ENCODE results near the gene RILPL1. TPM values are rescaled to one million over a fixed set of nuclear protein-coding genes. Genes with fewer than 3 reads are reported as not detected.
"Not testable (repeated sequence)": the region's sequence is repeated elsewhere in the genome, so short reads cannot be mapped to it uniquely, and the experiment has no call there.

Gene RILPL1
- total RNA-seq, 2 experiments from 2014 or later: 0.38 to 0.86 TPM

DNA sequence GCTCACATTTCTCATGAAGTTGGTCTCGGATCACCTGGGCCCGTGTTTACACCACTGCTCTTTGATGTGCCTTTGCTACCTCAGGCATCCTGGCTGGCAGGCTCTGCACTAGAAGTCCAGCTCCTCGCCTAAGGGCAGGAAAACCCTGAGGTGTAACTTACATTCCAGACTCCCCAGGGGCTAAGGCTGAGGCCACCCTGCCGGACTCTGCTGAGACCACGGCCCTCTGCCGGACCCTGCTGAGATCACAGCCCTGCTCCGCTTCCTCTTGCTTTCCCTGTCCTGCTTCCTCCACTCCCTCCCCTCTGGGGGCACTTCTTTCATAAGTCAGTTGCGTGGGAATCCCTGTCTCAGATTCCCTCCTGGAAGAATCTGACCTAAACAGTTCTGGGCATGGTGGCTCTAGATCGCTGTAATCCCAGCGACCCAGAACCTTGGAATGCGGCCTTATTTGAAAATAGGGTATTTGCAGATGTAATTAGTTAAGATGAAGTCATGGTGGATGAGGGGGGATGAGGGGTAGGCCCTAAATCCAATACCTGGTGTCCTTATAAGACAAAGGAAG is 17.2 kb downstream of the RILPL1 start:
- BruUV-seq (replicated peaks): no TSS peak

DNA sequence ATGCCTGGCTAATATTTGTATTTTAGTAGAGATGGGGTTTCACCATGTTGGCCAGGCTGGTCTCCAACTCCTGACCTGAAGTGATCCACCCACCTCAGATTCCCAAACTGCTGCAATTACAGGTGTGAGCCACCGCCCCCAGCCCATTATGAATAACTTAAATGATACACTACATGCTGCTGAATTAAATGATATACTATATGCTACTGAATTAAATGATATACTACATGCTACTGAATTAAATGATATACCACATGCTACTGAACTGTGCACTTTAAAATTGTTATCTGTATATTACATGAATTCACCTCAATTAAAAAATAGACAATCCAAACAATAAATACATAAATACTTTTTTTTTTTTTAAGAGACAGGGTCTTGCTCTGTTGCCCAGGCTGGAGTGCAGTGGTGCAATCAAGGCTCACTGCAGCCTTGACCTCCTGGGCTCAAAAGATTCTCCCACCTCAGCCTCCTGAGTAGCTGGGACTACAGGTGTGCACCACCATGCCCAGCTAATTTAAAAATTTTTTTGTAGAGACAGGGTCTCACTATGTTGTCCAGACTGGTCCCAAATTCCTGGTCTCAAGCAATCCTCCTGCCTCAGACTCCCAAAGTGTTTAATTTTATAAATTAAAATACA is 18.8 kb downstream of the RILPL1 start:
- BruUV-seq (replicated peaks); H3K27ac ChIP-seq (ENCODE audit: low read depth, low read length, poor library complexity, severe bottlenecking); intact Hi-C loops (cut with micrococcal nuclease; ENCODE audit: unreplicated experiment); H3K4me2 ChIP-seq (ENCODE audit: low read length); H2AFZ ChIP-seq (ENCODE audit: low read length); H3K4me3 ChIP-seq (ENCODE audit: low read depth, low read length, poor library complexity, severe bottlenecking); H3K4me1 ChIP-seq (ENCODE audit: insufficient read depth, low read length, poor library complexity, severe bottlenecking); H3K79me2 ChIP-seq (ENCODE audit: insufficient read depth, low read depth, low read length); H3K36me3 ChIP-seq (ENCODE audit: insufficient read depth, low read length); H3K9me3 ChIP-seq (ENCODE audit: low read length); H4K20me1 ChIP-seq (ENCODE audit: insufficient read depth, low read length); CTCF ChIA-PET (ENCODE audit: unreplicated experiment); DNase-seq (ENCODE audit: low spot score); H3K9me2 ChIP-seq (ENCODE audit: insufficient read depth, low read length): not testable (repeated sequence)
- POLR2A ChIA-PET: interaction anchor here (0.7 kb wide), 1 partner anchor 216 kb away, joined by 3 read pairs; no protein-coding TSS in a partner anchor

More for the DNA sequence above, 17.2 kb downstream of the RILPL1 start:
- Histone ChIP-seq H3K4me3 (ENCODE audit: low read depth, low read length, poor library complexity, severe bottlenecking) (no peak overlapping the region), H2AFZ (ENCODE audit: low read length) (no peak overlapping the region), H4K20me1 (ENCODE audit: insufficient read depth, low read length) (no peaks in the 10 kb centered on the region), H3K9me2 (ENCODE audit: insufficient read depth, low read length) (no peaks in the 10 kb centered on the region), H3K79me2 (ENCODE audit: insufficient read depth, low read depth, low read length) (no peaks in the 10 kb centered on the region), H3K36me3 (ENCODE audit: insufficient read depth, low read length) (no peaks in the 10 kb centered on the region), H3K4me1 (ENCODE audit: insufficient read depth, low read length, poor library complexity, severe bottlenecking) (no peaks in the 10 kb centered on the region), H3K9me3 (ENCODE audit: low read length) (no peaks in the 10 kb centered on the region), H3K27ac (ENCODE audit: low read depth, low read length, poor library complexity, severe bottlenecking) (no peak overlapping the region), H3K4me2 (ENCODE audit: low read length) (no peak overlapping the region)
- no peak for DNase-seq (ENCODE audit: low spot score)
- intact Hi-C loops (cut with micrococcal nuclease; ENCODE audit: unreplicated experiment): no loop called here
- CTCF ChIA-PET (ENCODE audit: unreplicated experiment): no interaction called here
- no peak for TF ChIP-seq EZH2phosphoT487 (IDR thresholded peaks at IDR 0.05; ENCODE audit: borderline replicate concordance, low read depth, low read length)
- TF ChIP-seq, protein P1, sequence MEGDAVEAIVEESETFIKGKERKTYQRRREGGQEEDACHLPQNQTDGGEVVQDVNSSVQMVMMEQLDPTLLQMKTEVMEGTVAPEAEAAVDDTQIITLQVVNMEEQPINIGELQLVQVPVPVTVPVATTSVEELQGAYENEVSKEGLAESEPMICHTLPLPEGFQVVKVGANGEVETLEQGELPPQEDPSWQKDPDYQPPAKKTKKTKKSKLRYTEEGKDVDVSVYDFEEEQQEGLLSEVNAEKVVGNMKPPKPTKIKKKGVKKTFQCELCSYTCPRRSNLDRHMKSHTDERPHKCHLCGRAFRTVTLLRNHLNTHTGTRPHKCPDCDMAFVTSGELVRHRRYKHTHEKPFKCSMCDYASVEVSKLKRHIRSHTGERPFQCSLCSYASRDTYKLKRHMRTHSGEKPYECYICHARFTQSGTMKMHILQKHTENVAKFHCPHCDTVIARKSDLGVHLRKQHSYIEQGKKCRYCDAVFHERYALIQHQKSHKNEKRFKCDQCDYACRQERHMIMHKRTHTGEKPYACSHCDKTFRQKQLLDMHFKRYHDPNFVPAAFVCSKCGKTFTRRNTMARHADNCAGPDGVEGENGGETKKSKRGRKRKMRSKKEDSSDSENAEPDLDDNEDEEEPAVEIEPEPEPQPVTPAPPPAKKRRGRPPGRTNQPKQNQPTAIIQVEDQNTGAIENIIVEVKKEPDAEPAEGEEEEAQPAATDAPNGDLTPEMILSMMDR (conservative IDR thresholded peaks at IDR 0.05; ENCODE audit: low read length): no peak
- POLR2A ChIA-PET: no interaction called here

DNA sequence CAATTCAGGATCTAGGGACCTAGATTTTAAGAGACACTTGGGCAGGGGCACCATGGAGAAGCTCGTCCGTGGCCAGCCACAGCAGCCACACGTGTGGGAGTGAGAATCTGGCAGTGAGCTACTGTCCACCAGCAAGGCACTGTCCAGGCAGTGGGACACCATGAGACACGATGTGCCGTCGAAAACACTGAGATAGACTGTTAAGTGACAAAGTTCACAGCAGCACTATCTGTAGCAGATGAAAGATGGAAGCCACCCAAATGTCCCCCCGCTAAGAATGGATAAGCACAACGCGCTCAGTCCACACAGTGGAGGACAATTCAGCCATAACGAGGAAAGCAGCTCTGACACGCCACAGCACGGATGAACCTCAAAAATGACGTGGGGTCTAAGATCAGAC is 19.7 kb downstream of the RILPL1 start:
- no peak overlapping the region for H3K4me3 ChIP-seq (ENCODE audit: low read depth, low read length, poor library complexity, severe bottlenecking)
- CTCF ChIA-PET (ENCODE audit: unreplicated experiment): no interaction called here
- TF ChIP-seq, protein P1 (conservative IDR thresholded peaks at IDR 0.05; ENCODE audit: low read length): no peak
- no peak for TF ChIP-seq EZH2phosphoT487 (IDR thresholded peaks at IDR 0.05; ENCODE audit: borderline replicate concordance, low read depth, low read length)
- no peaks in the 10 kb centered on the region for H3K36me3 ChIP-seq (ENCODE audit: insufficient read depth, low read length)
- no peak for DNase-seq (ENCODE audit: low spot score)
- no peaks in the 10 kb centered on the region for H3K79me2 ChIP-seq (ENCODE audit: insufficient read depth, low read depth, low read length)
- H4K20me1 ChIP-seq (ENCODE audit: insufficient read depth, low read length): no peaks in the 10 kb centered on the region
- no peak overlapping the region for H2AFZ ChIP-seq (ENCODE audit: low read length)
- no peaks in the 10 kb centered on the region for H3K9me3 ChIP-seq (ENCODE audit: low read length)
- no peak overlapping the region for H3K4me2 ChIP-seq (ENCODE audit: low read length)
- no TSS peak for BruUV-seq (replicated peaks)
- POLR2A ChIA-PET: interaction anchor here (0.6 kb wide), 1 partner anchor 231 kb away, joined by 3 read pairs; no protein-coding TSS in a partner anchor
- H3K27ac ChIP-seq (ENCODE audit: low read depth, low read length, poor library complexity, severe bottlenecking): no peak overlapping the region
- H3K9me2 ChIP-seq (ENCODE audit: insufficient read depth, low read length): no peaks in the 10 kb centered on the region
- no peaks in the 10 kb centered on the region for H3K4me1 ChIP-seq (ENCODE audit: insufficient read depth, low read length, poor library complexity, severe bottlenecking)
- intact Hi-C loops (cut with micrococcal nuclease; ENCODE audit: unreplicated experiment): no loop called here
